ENCODE measurements around the gene PPIB.

GRCh38 chr15:64137226-64137833 lies 25.5 kb downstream of the PPIB start:
- no peak for TF ChIP-seq CTCF (IDR thresholded peaks at IDR 0.05)
- no peak for TF ChIP-seq POLR2A (IDR thresholded peaks at IDR 0.05)

Data from uterus (tissue), 2 donors.